Ovary (tissue), 9 donors: ENCODE data around the gene HS6ST2. TPM values are rescaled to one million over a fixed set of nuclear protein-coding genes. Genes with fewer than 3 reads are reported as not detected.
A peak's percentile ranks its signal among the peaks of the same experiment; 100 is the strongest.

Experiments
- DNase-seq, 5 donors: peaks; one replicate each; pipeline ENCODE4 v3.0.0-alpha.2; 2019 to 2020
- H3K27ac ChIP-seq, 2 donors: fragments of 200-600 bp; one replicate each; pipeline versions ENCODE4 v1.5.1 to v1.8.0; 2019 to 2022
- H3K27me3 ChIP-seq: fragments of 200-600 bp; one replicate; pipeline ENCODE4 v1.8.0; 2022
- H3K36me3 ChIP-seq: fragments of 200-600 bp; sonication (generic); one replicate; pipeline ENCODE4 v1.5.1; 2019
- H3K4me1 ChIP-seq: one replicate; pipeline ENCODE4 v1.8.1; 2013; ENCODE audit warnings: mild to moderate bottlenecking, moderate library complexity; ENCODE audit not compliant: insufficient read depth
- H3K4me3 ChIP-seq: fragments of 200-600 bp; sonication (generic); one replicate; pipeline ENCODE4 v1.5.1; 2017
- H3K9me3 ChIP-seq, 2 donors: fragments of 200-600 bp in 1 of 2; sonication (generic) in 1 of 2; one replicate each; pipeline versions ENCODE4 v1.5.1 to v1.8.1; 2013 to 2019; ENCODE audit warnings: mild to moderate bottlenecking in 1 of 2, moderate library complexity in 1 of 2
- EP300 ChIP-seq: sonication (generic); formaldehyde crosslinking; IDR thresholded peaks from one replicate; pipeline ENCODE4 v1.6.1; 2017; ENCODE audit warnings: antibody characterized with exemption
- POLR2A ChIP-seq: fragments of 450-650 bp; IDR thresholded peaks from one replicate; pipeline ENCODE4 v1.6.1; 2017; ENCODE audit warnings: antibody characterized with exemption, mild to moderate bottlenecking, moderate library complexity
- WGBS, 3 donors: extraction: QIAGEN DNeasy Blood & Tissue Kit in 1 of 3; methylation state at CpG; one replicate each; pipeline versions ENCODE4 v1.1.5 to v1.1.7; 2013 to 2017; 5-methylcytosine and 5-hydroxymethylcytosine counted together
- intact Hi-C, 4 donors: fragments of 100-400 bp; cut with DNase I; formaldehyde crosslinking; loops; one replicate each; pipeline versions ENCODE4 v1.11.0 to v1.15.1; 2022 to 2023
- polyA plus RNA-seq, 2 donors: library from polyadenylated mRNA; stranded (reverse); fragments of 200-250 nt in 1 of 2; fragments of 350-450 nt in 1 of 2; fragmentation: Illumina TruSeq in 1 of 2; extraction: RNeasy Lipid Tissue Mini Kit (QIAGEN cat#74804) in 1 of 2; gene quantifications; one replicate each; pipeline ENCODE4 v1.2.3, GENCODE V29; 2013 to 2014
- total RNA-seq, 7 donors: library from RNA; depleted of rRNA in 2 of 7; stranded (reverse); fragments of >200 nt in 2 of 7; fragmentation: NEBNext Ultra II Directional in 3 of 7; extraction: Animal tissue kit (Norgen Biotek cat#: 25700) in 3 of 7; gene quantifications; one replicate each; pipeline versions ENCODE4 v1.1.0 to v1.2.4, GENCODE V29; 2016 to 2023
- TF ChIP-seq, protein P1 (sequence below), 3 donors: fragments of 450-650 bp in 2 of 3; fragments of 200-600 bp in 1 of 3; IDR thresholded peaks; one replicate each; pipeline versions ENCODE4 v1.5.1 to v1.8.0; 2016 to 2022; ENCODE audit warnings: antibody characterized with exemption in 3 of 3, mild to moderate bottlenecking in 1 of 3
- donor health status: DM: no; HTN: no; CAD: no; lungs with moderate emphysema.
- donor health status: DM: no; HTN: no; CAD: no.
- donor health status: Bipolar disorder and iron deficiency.
- donor health status: DM: yes; HTN: yes; CAD: no.
- donor health status: DM: no; HTN: no; CAD: no.
- donor health status: DM: yes; HTN: yes; CAD: no.

The HS6ST2 gene
- total and polyA plus RNA-seq, 9 donors: 5.9 to 29.0 (median 12.9) TPM

GRCh38 chrX:132692066-132692465 lies 266.4 kb downstream of the HS6ST2 start:
- Histone ChIP-seq H3K4me1 (no peaks in the 10 kb centered on the region), H3K4me3 (no peak overlapping the region), H3K27ac (no peak overlapping the region), H3K36me3 (no peaks in the 10 kb centered on the region), H3K9me3 (no peaks in the 10 kb centered on the region), H3K27me3 (no peaks in the 10 kb centered on the region)
- DNase-seq: peak in 1 of 5 donors; percentile 16
- TF ChIP-seq, protein P1, sequence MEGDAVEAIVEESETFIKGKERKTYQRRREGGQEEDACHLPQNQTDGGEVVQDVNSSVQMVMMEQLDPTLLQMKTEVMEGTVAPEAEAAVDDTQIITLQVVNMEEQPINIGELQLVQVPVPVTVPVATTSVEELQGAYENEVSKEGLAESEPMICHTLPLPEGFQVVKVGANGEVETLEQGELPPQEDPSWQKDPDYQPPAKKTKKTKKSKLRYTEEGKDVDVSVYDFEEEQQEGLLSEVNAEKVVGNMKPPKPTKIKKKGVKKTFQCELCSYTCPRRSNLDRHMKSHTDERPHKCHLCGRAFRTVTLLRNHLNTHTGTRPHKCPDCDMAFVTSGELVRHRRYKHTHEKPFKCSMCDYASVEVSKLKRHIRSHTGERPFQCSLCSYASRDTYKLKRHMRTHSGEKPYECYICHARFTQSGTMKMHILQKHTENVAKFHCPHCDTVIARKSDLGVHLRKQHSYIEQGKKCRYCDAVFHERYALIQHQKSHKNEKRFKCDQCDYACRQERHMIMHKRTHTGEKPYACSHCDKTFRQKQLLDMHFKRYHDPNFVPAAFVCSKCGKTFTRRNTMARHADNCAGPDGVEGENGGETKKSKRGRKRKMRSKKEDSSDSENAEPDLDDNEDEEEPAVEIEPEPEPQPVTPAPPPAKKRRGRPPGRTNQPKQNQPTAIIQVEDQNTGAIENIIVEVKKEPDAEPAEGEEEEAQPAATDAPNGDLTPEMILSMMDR (IDR thresholded peaks at IDR 0.05): no peak
- no peak for TF ChIP-seq POLR2A
- TF ChIP-seq EP300: no peak
- 67 to 84% (median 78%) methylated on average over 6 of the region's 6 CpGs for WGBS, 3 donors
- intact Hi-C loops: no loop called here

DNA sequence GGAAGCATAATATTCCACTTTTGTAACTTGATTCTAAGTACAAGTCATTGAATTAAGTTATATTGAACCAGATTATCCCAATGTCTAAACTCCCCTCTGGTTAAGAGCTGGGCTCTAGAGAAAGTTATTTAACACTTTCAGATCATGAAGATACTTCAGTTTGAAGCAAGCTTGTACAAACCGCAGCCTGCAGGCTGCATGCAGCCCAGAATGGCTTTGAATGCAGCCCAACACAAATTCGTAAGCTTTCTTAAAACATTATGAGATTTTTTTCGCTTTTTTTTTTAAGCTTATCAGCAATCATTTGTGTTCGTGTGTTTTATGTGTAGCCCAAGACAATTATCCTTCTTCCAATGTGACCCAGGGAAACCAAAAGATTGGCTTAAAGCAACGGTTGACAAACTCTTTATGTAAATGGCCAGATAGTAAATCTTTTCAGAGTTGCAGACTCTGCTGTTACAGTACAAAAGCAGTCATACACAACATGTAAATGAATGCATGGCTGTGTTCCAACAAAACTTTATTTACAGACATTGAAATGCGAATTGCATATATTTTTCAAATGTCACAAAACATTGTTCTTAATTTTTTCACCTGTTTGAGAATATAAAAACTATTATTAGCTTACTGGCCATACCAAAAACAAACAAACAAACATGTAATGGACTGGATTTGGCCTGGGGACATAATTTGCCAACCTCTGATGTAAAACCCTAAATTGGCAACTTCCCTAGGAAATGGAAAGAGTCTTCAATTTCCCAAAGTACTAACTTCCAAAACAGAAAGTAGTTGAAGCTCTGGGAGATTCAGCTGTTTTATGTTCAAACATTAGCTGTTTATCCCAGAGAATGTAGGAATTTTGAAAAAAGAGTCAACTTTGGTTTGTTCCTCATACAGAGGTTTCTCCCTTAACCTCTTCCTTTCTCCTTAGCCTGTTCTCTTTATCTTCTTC lies 268.5 kb downstream of the HS6ST2 start:
- H3K27me3 ChIP-seq: no peaks in the 10 kb centered on the region
- TF ChIP-seq POLR2A (no peak), EP300 (no peak)
- TF ChIP-seq, protein P1 (IDR thresholded peaks at IDR 0.05): no peak

GRCh38 chrX:132685276-132685675 lies 273.2 kb downstream of the HS6ST2 start:
- no peak for DNase-seq
- Histone ChIP-seq H3K4me3 (no peak overlapping the region), H3K36me3 (no peaks in the 10 kb centered on the region), H3K27ac (no peak overlapping the region), H3K9me3 (no peaks in the 10 kb centered on the region), H3K4me1 (no peaks in the 10 kb centered on the region), H3K27me3 (no peaks in the 10 kb centered on the region)
- 73 to 86% (median 76%) methylated on average over 4 of the region's 4 CpGs for WGBS, 3 donors
- intact Hi-C loops: no loop called here
- TF ChIP-seq, protein P1 (IDR thresholded peaks at IDR 0.05): no peak
- no peak for TF ChIP-seq POLR2A
- no peak for TF ChIP-seq EP300

More for the DNA sequence above, 268.5 kb downstream of the HS6ST2 start:
- Histone ChIP-seq H3K36me3 (no peaks in the 10 kb centered on the region), H3K9me3 (no peaks in the 10 kb centered on the region), H3K4me1 (no peaks in the 10 kb centered on the region), H3K27ac (no peak overlapping the region), H3K4me3 (no peak overlapping the region)
- intact Hi-C loops: no loop called here
- no peak for DNase-seq
- 20 to 26% (median 24%) methylated on average over 6 of the region's 6 CpGs for WGBS, 3 donors

- no peaks in the 10 kb centered on the region for H3K4me1 ChIP-seq
- no peak overlapping the region for H3K27ac ChIP-seq
- no peak overlapping the region for H3K4me3 ChIP-seq
- intact Hi-C loops: no loop called here
- H3K36me3 ChIP-seq: no peaks in the 10 kb centered on the region
- WGBS, 3 donors: 57 to 66% (median 61%) methylated on average over 2 of the region's 2 CpGs
- DNase-seq: no peak
- TF ChIP-seq EP300 (no peak), POLR2A (no peak)
- TF ChIP-seq, protein P1 (IDR thresholded peaks at IDR 0.05): no peak
- no peaks in the 10 kb centered on the region for H3K27me3 ChIP-seq
- no peaks in the 10 kb centered on the region for H3K9me3 ChIP-seq
Measured at GRCh38 chrX:132677233-132677716, 281.2 kb downstream of the HS6ST2 start.
